ENCODE results near the gene ZNF878.
A peak's percentile ranks its signal among the peaks of the same experiment; 100 is the strongest.
"Not testable (repeated sequence)": the region's sequence is repeated elsewhere in the genome, so short reads cannot be mapped to it uniquely, and the experiment has no call there.

ZNF878 gene

DNA sequence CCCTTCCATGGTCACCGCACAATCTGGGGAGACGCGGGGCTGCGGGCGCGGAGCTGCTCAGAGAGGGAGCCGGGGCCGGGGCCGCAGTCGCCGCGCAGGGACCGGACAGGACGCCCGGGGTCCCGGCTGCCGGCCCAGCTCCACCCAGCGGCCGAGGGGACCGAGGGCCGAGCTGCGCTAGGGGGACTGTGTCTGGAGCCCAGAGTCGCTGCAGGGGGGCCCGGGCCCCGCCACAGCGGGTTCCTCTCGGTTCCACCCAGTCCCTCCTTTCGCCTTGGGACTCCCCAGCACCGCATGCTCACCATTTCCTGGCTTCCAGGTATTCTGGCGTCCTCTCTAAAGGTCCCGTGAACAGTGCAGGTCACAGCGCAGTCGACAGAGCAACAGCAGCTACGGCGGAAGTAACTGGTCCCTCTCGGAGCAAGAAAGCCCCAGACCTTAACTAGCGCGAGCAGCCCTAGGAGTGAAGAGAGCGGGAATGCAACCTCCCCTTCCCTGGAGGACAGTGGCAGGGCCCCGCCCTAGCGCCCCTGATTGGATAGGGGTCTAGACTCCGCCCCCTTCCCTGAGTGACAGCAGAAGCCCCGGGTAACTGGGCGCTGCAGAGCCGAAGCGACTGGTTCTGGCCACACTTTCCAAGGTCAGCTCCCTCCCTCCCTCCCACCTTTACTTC, at the start of gene ZNF878:
Gene ZNF878 (minus strand): TSS at position 465 of the 673 bp plus-strand sequence. CDS start 160 bp downstream, at position 305.
- TF ChIP-seq ZNF274 (IDR thresholded peaks at IDR 0.05; ENCODE audit: low read depth, low read length) = no peak

DNA sequence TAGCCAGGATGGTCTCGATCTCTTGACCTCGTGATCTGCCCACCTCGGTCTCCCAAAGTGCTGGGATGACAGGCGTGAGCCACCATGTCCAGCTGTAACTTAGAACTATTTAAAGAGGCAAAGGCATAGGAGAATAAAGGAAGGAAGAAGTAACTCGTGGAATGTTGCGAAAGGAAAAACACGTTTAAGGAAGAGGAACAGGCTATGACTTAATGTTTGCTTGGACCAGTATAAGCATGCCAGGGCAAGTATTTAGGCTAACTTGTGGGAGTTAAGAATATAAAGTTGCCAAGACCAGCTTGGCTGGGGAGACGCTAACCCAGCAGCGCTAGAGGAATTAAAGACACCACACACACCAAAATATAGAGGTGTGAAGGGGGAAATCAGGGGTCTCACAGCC, 45.3 kb upstream of the ZNF878 start:
- no peak overlapping the region for H3K4me3 ChIP-seq (ENCODE audit: low read length)
- no peak for TF ChIP-seq ZNF274 (IDR thresholded peaks at IDR 0.05; ENCODE audit: low read depth, low read length)

More for the DNA sequence above, at the start of gene ZNF878:
- H3K4me3 ChIP-seq (ENCODE audit: low read length) = peak within 1 kb of the TSS; percentile 96

DNA sequence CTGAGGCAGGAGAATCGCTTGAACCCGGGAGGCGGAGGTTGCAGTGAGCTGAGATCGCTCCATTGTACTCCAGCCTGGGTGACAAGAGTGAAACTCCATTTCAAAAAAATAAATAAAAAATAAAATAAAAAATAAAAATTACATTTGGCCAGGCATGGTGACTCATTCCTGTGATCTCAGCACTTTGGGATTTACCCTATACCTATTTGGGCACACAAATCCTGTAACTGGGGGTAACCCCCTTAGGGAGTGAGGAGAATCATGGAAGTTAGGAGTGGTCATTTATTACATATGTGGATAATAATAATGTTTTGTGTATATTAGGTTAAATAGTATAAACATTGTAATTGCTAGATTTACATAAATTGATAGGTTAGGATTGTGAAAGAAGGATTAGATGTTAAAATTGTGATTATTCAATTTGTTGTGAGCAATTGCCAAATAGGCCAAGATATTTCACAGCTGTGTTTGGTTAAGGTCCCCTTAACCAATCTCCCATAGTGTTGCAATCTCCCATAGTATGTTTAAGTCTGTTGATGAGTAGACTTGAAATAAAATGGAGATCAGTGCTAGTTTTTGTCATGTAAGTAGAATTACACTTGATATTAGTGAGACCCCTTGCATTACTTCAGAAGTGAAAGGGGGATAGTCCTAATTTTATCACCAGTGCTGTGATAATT, 42.5 kb upstream of the ZNF878 start:
- TF ChIP-seq ZNF274 (IDR thresholded peaks at IDR 0.05; ENCODE audit: low read depth, low read length) = no peak
- no peak overlapping the region for H3K4me3 ChIP-seq (ENCODE audit: low read length)

DNA sequence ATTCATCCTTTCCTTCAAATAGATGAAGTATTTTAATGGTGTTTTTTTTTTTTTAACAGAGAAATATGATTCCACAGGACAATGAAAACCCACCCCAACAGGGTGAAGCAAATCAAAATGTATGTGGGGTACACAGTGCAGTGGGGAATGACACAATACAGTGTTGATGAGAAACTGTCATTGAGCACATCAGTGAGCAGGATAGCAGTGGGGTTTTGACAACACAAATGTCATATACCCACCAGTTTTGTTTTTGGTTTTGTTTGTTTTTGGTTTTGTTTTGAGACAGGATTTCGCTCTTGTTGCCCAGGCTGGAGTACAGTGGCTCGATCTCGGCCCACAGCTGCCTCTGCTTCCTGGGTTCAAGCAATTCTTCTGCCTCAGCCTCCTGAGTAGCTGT, 41.0 kb upstream of the ZNF878 start:
- H3K4me3 ChIP-seq (ENCODE audit: low read length) = no peak overlapping the region
- TF ChIP-seq ZNF274 (IDR thresholded peaks at IDR 0.05; ENCODE audit: low read depth, low read length) = no peak

DNA sequence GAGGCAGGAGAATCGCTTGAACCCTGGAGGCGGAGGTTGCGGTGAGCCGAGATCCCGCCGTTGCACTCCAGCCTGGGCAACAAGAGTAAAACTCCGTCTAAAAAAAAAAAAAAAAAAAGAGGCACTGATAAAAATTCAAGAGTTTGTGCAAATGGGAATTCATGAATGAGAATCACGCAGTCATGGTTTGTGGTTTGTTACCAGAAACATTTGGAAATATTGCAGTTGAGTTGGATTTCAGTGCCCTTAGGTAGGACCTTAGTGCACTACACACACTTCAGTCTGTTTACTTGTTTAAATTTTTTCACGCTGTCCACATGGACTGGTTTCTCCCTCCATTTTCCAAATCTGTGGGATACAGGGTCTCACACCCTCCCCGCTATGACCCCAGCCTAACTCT, 40.2 kb upstream of the ZNF878 start:
- H3K4me3 ChIP-seq (ENCODE audit: low read length) = peak overlapping the region; percentile 75
- TF ChIP-seq ZNF274 (IDR thresholded peaks at IDR 0.05; ENCODE audit: low read depth, low read length) = no peak

DNA sequence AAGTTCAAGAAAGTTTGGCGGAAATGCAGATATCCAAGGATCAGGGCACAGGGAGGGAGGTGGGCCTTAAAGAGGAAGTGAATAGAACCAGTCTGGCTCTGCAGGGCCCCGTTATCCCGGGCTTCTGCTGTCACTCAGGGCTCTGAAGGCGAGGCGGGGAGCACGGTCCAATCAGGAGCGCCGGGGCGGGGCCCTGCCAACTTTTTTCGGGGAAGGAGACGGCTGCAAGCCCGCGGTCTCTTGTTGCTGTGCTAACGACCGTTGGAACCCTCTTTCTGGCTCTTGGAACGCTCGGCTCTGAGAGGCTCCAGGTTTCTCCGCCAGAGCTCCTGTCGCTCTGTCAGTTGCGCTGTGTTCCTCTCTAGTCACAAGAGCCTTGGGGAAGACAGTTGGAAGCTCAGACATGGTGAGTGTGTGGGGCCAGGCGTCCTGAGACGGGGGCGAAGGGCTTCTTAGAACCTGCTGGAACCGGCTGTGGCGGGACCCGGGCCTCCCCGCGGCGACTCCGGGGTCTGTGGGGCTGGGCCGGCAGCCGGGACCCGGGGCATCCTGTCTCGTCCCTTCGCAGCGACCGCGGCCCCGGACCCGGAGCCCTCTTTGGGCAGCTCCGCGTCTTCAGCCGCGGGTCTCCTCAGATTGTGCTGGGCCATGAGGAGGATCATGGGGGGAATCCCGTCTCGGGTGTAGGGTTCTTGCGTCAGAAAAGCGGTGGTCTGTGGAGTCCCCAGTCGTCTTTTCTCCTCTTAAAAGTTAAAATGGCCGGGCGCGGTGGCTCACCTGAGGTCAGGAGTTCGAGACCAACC, 39.5 kb upstream of the ZNF878 start:
- no peak for TF ChIP-seq ZNF274 (IDR thresholded peaks at IDR 0.05; ENCODE audit: low read depth, low read length)
- H3K4me3 ChIP-seq (ENCODE audit: low read length) = peak overlapping the region; percentile 75

DNA sequence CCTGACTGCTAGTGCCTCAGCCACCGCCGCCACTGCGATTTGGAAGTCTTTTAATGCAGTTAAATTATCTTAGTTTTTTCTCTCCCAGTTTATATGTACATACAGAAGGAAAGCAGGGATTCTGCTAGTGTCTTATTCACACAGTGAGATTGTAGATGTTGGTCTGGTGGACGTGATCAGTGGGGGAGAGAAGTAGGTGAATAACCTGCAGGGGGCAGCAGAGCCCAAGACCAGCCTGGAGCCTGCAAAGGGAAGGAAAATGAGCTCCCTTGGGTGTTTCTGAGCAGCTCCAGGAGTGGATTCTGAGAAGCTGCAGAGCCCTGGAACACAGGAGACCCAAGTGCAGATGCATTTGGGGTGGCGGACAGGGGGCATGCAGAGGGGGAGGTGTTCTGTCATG, 38.0 kb upstream of the ZNF878 start:
- TF ChIP-seq ZNF274 (IDR thresholded peaks at IDR 0.05; ENCODE audit: low read depth, low read length) = no peak
- no peak overlapping the region for H3K4me3 ChIP-seq (ENCODE audit: low read length)

DNA sequence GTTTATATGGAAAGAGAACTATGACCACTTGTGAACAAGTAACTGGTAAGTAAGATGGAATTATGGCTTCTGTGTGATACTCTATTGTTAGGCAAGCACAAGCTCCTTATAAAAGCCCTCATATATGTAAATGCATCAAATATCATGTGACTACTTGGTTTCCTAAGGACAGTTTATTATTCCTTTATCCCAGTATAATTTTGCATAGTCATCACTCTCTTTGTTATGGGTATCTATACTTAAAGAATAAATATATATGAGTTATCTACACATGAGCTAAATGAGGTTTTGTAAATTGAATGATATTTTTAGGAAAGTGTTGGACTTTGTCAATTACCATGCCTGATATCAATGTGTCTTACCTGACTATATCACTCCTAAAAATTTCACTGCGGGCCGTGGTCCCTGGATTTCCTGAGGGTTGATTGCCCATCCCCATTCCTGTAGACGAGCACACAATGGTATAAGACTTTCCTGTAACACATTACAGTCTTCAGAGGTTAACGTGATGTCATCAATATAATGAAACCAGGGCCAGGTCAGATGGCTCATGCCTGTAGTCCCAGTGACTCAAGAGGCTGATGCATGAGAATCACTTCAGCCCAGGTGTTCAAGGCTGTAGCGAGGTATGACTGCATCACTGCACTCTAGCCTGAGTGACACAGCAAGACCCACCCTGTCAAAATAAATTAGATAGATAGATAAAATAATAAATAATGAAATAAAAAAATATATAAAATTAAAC, 32.5 kb upstream of the ZNF878 start:
- H3K4me3 ChIP-seq (ENCODE audit: low read length) = no peak overlapping the region
- TF ChIP-seq ZNF274 (IDR thresholded peaks at IDR 0.05; ENCODE audit: low read depth, low read length) = no peak

DNA sequence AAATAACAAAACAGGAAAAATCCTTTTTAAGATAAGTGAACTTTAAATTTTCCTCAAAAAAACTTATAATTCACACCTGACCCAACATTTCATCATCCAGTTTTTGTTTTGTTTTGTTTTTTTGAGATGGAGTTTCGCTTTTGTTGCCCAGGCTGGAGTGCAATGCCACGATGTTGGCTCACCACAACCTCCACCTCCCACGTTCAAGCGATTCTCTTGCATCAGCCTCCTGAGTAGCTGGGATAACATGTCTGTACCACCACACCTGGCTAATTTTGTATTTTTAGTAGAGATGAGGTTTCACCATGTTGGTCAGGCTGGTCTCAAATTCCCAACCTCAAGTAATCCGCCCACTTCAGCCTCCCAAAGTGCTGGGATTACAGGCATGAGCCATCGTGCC, 30.6 kb upstream of the ZNF878 start:
- H3K4me3 ChIP-seq (ENCODE audit: low read length) = not testable (repeated sequence)

DNA sequence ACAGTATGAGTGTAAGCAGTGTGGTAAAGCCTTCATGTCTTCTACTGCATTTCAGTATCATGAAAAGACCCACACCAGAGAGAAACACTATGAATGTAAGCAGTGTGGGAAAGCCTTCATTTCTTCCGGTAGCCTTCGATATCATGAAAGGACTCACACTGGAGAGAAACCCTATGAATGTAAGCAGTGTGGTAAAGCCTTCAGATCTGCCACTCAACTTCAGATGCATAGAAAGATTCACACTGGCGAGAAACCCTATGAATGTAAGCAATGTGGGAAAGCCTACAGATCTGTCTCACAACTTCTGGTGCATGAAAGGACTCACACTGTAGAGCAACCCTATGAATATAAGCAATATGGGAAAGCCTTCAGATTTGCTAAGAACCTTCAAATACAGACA, 24.6 kb upstream of the ZNF878 start:
- H3K4me3 ChIP-seq (ENCODE audit: low read length) = no peak overlapping the region
- peak; percentile 82 for TF ChIP-seq ZNF274 (IDR thresholded peaks at IDR 0.05; ENCODE audit: low read depth, low read length)

DNA sequence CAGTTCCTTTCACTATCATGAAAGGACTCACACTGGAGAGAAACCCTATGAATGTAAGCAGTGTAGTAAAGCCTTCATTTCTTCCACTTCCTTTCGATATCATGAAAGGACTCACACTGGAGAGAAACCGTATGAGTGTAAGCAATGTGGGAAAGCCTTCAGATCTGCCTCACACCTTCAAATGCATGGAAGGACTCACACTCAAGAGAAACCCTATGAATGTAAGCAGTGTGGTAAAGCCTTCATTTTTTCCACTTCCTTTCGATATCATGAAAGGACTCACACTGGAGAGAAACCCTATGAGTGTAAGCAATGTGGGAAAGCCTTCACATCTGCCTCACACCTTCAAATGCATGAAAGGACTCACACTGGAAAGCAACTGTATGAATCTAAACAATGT, 23.6 kb upstream of the ZNF878 start:
- H3K4me3 ChIP-seq (ENCODE audit: low read length) = not testable (repeated sequence)
- TF ChIP-seq ZNF274 (IDR thresholded peaks at IDR 0.05; ENCODE audit: low read depth, low read length) = peak; percentile 70

DNA sequence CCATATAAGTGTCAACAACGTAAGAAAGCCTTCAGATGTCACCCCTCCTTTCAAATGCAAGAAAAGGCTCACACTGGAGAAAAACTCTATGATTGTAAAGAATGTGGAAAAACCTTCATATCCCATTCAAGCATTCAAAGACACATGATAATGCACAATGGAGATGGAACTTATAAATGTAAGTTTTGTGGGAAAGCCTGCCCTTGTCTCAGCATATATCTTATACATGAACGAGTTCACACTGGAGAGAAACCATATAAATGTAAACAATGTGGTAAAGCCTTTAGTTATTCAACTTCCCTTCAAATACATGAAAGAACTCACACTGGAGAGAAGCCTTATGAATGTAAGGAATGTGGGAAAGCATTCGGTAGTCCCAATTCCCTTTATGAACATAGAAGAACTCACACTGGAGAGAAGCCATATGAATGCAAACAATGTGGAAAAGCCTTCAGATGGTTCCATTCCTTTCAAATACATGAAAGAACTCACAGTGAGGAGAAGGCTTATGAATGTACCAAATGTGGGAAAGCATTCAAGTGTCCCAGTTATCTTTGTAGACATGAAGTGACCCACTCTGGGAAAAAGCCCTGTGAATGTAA, 22.9 kb upstream of the ZNF878 start:
- no peak for TF ChIP-seq ZNF274 (IDR thresholded peaks at IDR 0.05; ENCODE audit: low read depth, low read length)
- H3K4me3 ChIP-seq (ENCODE audit: low read length) = no peak overlapping the region

DNA sequence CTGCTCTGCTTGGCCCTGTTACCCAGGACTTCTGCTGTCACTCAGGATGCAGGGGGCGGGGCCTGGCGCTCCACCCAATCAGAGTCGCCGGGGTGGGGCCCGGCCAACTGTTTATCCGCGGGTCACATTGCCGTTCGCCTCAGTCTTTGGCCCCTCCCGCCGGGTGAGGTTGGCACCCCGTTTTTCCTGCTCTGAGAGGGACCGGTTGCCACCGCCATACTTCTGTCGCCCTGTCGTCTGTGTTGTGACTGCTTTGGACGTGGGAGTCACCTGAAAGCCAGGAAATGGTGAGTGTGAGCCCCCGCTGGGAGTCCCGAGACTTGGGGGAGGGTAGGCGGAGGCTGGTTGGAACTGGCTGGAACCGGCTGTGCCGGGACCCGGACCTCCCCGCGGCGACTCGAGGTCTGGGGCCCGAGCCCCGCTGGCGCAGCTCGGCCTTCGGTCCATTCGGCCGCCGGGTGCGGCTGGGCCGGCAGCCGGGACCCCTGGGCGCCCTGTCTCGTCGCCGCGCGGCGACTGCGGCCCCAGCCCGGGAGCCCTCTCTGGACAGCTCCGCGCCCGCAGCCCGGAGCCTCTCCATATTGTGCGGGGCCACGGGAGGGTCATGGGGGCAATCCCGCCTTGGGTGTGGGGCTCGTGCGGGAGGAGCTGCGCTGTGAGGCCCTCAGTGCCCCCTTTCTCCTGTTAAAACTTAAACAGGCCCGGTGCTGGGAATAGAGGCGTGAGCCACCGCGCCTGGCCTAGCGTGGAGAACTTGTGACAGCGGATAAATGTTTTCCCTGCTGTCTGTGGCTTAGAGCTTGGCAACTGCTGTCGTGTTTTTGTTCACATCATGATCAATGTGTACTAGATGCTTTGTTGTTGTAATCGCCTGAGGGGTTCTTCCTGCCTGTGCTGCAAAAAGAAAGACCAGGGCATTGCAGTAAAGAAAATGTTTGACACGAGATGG, 12.1 kb upstream of the ZNF878 start, which contains the start of gene ZNF844:
Gene ZNF844 (plus strand): TSS at position 142 of the 949 bp plus-strand sequence. CDS start 143 bp downstream, at position 285.
- H3K4me3 ChIP-seq (ENCODE audit: low read length) = peak within 1 kb of the TSS; percentile 64; the same call in 1 of the 2 replicates
- TF ChIP-seq ZNF274 (IDR thresholded peaks at IDR 0.05; ENCODE audit: low read depth, low read length) = no peak

Measured in GM08714 (cell line).